DMS 273 treated with DMSO at 0.1 percent for 48 hours (cell line): ENCODE measurements around the gene COX7A2L.
"Not testable (repeated sequence)": the region's sequence is repeated elsewhere in the genome, so short reads cannot be mapped to it uniquely, and the experiment has no call there.

Source experiments
- DNase-seq: peaks from one replicate; lab custom pipeline; 2025; lab: John Stamatoyannopoulos, UW

COX7A2L gene, protein sequence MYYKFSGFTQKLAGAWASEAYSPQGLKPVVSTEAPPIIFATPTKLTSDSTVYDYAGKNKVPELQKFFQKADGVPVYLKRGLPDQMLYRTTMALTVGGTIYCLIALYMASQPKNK

DNA sequence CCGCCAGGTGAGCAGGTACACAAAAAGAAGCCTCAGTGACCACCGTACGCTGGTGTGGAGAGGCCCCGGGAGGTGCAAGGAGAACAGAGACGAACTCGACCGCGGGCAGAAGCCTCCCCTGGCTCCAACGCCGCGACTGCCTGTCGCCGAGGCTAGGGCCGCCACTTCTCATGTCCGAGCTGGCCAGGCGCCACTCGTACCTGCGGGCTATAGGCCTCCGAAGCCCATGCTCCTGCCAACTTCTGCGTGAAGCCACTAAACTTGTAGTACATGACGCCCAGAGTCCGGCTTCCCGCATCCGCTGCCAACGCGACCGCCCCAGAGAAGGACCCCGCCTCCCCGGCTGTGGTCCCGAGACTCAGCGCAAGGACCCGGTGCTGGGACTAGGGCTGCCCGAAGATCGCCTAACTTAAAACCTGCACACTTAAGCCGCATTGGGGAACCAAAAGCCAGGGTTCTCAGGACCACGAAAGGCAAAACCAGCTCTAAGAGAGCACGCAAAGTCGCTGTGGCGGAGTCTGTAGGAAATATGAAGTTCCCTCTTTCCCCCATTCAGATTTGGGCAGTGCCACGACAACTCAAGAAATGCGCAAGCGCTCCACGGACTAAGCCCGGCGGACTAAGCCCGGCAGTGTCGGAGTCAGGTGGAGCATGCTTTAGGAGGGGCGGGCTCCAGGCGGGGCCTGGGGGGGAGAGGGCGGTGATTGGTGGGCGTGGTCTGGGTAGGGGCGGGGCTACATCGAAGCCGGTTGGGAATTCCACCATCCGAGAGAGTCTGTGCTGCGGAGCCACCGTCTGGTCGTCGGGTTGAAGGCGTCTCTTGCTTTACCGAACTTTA lies at the start of gene COX7A2L:
Gene COX7A2L, minus strand, starts transcription at position 328 of the 838 bp plus-strand sequence. Its CDS starts 56 bp downstream, at position 272.
- DNase-seq, result peak; percentile 92

DNA sequence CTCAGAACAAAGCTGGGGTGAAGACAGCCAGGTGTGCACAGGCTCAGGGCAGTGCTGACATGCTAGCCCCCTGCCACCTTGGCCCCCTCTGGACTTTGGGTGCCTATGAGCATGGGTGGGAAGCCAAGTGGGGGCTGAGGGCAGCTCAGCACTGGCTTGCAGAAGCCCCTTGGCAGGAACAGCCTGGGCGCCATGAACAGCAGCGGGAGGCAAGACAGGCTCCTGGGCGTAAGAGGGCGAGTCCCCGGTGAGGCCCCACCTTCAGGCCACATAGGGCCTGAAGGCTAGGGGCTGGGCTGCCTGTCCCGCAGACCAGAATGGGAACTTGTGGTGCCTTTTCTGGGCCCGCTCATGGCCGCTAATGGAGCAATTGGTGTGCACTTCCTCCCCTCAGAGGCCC lies 47.0 kb upstream of the COX7A2L start:
- no peak for DNase-seq

DNA sequence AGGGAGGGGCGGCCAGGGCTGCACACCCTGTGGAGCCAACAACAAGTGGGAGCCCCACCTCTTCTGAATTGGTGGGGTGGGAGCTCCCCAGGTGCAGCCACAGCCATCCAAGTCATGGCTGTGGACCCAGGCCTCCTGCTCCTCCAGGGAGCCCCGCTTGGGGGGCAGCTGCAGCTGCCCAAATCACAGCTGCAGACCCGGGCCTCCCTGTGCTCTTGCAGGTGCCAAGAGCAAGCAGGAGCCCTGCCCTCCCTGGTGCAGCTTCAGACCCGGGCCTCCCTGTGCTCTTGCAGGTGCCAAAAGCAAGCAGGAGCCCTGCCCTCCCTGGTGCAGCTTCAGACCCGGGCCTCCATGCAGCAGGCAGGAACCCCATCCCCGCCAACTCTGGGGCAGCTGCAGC lies 46.5 kb upstream of the COX7A2L start:
- DNase-seq, result no peak

DNA sequence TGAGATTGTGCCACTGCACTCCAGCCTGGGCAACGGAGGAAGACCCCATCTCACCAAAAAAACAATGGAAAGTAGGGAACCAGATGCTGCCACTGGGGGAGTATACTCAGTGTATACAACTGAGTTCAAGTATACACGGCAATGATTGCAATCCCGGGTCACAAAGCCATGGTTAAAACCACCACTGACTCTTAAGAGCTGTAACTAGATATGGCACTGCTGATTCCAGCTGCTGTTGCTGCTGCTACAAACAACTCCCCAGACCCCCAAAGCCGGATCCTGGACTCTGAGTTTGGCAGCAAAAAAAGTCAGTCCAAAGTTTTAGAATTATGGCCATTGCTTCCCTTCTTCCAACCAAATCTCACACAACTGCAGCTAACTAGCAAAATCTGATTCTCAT lies 43.7 kb upstream of the COX7A2L start:
- no peak for DNase-seq

DNA sequence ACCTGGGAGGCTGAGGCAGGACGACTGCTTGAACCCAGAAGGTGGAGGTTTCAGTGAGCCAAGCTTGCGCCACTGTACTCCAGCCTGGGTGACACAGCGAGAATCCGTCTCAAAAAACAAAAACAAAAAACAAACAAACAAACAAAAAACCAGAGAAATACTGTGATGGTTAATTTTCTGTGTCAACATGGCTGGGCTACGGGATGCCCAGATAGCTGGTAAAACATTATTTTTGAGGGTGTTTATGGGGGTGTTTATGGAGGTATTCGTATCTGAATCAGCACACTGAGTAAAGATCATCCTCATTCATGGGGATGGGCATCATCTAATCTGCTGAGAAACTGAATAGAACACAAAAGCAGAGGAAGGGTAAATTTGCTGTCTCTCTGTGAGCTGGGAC lies 40.8 kb upstream of the COX7A2L start:
- no peak for DNase-seq

DNA sequence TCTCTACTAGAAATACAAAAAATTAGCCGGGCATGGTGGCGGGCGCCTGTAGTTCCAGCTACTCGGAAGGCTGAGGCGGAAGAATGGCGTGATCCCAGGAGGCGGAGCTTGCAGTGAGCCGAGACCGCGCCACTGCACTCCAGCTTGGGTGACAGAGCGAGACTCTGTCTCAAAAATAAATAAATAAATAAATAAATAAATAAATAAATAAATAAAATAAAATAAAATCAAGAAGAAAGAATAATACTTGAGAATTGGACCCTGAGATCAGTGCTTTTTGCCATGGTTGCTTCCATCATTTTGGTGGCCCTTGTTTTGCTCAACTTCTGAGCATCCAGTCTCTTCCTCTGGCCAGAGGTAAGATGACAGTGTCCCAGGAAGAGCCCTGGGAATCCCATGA lies 37.0 kb upstream of the COX7A2L start:
- not testable (repeated sequence) for DNase-seq

DNA sequence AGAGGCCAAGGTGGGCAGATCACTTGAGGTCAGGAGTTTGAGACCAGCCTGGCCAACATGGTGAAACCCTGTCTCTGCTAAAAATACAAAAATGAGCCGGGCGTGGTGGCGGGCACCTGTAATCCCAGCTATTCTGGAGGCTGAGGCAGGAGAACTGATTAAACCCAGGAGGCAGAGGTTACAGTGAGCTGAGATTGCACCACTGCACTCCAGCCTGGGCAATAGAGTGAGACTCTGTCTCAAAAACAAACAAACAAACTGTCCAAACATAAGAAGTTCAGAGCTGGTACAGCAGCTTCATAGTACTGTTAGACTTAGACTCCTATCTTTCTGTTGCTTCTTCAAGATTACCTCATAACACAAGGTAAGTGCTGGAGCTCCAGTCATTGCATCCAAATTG lies 32.3 kb upstream of the COX7A2L start:
- DNase-seq, result not testable (repeated sequence)

DNA sequence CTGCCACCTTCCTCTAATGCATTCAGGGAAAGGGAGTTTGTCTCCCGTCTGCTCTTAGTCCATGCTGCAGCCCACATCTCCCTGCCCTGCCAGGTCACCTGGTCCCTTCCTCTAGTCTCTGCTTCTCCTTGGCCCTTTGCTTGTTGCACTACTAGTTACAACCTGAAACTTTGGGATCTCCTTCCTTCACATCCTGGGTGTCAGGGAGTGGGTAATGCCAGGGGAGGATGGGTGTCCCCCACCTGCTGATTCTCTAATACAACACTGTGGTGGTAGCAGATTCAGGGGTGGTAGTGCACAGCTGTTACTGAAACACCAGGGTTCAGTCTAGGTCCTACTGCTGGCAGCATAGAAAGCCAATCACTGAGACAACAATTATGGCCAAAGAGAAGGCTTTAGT lies 31.2 kb upstream of the COX7A2L start:
- no peak for DNase-seq

DNA sequence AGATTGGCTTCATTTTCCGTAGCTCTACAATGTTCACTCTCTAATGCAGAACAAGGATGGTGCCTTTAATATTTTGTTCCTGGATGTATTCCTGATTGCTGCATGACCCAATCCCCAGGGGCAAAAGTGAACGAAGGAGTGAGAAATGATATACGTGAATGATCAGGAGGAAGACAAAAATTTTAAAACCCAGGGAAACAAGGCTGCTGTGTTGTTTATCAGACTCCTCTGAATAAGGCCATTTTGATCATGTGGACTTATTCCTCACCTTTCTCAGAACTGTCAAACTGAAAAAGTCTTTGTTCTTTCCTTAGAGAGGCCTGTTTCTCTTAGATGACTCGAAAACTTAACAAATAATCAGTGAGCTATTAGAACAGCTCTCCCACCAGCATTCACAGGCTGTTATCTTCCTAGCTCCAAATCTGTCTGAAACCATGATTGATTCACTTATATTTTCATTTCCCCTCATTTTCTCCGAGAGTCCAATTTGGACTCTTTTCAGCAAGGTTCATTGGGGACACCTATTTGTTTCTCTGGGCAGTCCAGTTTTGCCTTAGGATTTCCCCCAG lies 29.5 kb upstream of the COX7A2L start:
- no peak for DNase-seq

DNA sequence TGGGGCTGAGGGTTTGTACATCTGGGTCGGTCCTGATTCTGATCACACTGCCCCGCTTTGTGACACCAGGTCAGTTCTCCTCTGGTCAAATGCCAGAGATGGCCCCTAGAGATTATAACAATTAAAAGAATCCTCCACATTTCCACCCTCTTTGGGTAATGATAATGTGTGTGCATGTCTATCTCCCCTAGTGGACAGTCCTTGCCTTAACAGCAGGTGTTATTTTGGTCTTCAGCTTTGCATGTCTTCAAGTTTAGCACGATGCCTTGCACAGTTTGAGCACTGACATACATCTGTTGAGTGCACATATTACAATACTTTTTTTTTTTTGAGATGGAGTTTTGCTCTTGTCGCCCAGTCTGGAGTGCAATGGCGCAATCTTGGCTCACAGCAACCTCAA lies 25.7 kb upstream of the COX7A2L start:
- no peak for DNase-seq

DNA sequence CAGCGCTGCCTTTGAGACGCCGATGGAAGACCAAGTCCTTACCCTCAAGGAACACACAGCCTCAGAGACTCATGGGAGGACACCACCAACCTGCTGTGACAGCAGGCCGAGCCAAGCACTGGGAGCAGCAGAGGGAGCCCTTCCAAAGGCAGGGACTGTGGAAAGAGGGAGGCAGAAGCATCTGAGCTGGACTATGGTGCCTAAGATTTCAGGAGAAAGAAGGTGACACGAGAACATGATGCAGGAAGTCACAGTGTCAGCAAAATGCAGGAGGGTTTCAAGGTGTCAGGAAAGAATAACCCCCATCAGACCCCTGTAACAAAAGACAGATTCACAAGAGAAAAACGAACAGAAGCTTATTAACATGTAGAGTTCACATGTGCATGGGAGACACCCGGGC lies 24.2 kb upstream of the COX7A2L start:
- no peak for DNase-seq

DNA sequence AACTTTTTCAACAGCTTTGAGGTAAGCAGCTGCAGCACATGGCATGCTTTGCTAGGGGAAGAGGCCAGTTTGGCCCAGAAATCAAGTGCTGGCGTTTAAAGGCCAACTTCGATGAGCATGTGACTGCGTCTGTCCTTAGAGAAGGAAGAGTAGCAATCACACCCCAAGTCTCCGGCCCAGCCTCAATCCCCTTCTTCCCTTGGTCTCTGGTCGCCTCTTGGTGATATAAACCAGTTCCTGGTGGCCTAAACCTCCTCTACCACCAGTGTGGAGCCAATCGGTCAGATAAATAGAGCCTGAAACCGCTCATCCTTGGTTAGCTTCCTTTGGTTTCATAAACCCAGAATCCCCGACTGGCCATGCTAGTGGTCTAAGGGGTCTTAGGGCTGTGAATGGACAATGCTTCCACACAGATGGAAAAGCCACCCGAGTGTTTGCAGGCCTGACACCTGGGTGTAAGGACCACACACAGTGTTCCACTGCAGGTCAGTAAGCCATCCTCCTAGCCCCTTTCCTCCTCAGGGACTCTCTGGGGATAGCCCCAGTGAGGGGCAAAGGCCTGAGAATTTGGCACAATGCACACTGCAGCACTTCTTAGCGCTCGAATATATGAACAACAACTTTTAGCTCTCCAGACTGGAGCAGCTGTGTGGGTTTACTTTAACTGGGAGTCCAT lies 23.0 kb upstream of the COX7A2L start:
- DNase-seq, result no peak

DNA sequence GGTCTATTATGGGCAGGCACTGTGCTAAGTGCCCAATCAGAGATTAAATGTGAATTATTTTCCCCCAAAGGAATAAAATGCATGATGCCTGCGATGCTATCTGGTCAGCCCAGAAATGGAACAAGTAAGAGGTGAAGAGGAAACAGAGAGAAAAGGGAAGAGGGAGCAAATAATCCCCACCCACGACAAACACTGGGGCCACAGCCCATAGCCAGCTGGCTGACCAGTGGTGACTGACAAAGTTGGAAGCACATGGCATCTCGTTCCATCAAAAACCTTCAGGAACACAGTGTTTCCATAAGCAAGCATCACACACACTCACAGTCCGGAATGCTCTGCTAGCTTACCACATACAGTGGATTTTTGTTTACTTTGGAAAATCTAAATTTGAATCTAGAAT lies 21.1 kb upstream of the COX7A2L start:
- no peak for DNase-seq

DNA sequence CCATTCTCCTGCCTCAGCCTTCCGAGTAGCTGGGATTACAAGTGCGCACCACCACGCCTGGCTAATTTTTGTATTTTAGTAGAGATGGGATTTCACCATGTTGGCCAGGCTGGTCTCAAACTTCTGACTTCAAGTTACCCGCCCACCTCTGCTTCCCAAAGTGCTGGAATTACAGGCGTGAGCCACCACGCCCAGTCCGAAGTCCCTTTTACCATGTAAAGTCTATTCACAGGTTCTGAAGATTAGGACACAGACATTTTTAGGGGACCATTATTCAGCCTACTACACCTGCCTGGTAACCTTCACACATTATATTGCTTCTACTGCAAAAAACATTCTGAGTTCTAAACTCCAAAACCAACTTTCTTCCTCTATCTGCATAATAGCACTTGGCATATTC lies 19.0 kb upstream of the COX7A2L start:
- not testable (repeated sequence) for DNase-seq

DNA sequence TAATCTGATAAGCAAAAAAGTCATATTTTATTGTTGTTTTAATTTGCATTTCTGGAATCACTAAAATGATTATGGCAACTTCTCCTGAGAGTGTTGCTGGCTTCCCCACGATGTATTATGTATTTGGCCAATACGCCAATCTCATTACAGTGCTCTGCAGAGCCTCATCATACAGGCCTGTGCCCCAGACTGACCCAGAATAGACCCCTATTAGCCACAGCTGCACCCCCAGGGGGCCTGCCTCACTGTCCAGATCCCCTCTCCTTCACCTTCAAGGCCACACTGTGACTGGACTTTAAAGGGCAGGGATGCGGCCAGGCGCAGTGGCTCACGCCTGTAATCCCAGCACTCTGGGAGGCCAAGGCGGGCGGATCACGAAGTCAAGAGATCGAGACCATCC lies 17.4 kb upstream of the COX7A2L start:
- DNase-seq, result no peak

DNA sequence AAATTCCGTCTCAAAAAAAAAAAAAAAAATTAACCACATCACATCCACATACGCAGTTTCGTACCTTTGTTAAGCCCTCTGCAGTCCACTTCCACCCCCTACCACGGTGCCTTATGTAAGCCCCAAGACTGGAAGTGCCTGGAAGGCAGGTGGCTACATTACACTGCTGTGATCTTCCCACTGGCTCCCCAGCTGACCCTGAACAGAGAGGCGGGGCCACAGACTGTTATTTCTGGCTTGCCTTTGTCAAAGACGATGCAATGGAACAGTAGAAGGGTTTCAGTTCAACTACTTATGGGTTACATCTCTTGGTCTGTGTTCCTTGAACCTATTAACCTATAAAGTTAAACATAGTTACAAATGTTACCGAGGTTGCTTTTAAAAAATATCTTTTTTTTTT lies 15.7 kb upstream of the COX7A2L start:
- DNase-seq, result no peak

DNA sequence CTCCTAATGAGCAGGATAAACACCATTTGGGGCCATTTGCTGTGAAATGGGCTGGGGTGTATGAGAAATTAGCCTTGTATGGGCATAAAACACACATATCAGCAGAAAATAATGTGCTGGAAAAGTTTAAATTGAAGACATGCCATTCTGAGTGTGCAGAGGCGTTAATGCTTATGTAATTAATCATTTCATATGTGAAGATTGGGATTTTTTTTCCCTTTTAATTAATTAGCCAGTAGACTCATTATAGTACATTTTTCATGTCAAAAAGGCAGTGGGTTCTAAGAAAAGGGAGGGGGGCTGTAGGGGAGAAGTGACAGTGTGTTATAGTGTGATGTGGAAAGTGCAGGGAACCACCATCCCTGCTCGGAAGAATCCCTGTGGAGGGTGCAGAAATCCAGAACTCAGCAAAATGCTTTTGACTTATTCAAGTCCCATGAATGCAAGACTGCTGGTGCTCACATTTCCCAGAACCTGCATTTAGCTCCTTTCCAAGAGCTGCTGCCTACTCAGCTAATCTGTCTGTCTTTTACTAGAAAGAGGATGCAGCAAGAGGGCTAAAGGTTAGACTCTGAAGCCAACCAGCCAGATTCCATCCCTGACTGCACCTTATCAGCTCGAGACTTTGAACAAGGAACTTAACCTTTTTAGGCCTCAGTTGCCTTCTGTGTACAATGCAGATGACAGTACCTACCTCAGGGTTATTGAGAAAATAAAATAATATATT lies 11.6 kb upstream of the COX7A2L start:
- DNase-seq, result peak; percentile 7

DNA sequence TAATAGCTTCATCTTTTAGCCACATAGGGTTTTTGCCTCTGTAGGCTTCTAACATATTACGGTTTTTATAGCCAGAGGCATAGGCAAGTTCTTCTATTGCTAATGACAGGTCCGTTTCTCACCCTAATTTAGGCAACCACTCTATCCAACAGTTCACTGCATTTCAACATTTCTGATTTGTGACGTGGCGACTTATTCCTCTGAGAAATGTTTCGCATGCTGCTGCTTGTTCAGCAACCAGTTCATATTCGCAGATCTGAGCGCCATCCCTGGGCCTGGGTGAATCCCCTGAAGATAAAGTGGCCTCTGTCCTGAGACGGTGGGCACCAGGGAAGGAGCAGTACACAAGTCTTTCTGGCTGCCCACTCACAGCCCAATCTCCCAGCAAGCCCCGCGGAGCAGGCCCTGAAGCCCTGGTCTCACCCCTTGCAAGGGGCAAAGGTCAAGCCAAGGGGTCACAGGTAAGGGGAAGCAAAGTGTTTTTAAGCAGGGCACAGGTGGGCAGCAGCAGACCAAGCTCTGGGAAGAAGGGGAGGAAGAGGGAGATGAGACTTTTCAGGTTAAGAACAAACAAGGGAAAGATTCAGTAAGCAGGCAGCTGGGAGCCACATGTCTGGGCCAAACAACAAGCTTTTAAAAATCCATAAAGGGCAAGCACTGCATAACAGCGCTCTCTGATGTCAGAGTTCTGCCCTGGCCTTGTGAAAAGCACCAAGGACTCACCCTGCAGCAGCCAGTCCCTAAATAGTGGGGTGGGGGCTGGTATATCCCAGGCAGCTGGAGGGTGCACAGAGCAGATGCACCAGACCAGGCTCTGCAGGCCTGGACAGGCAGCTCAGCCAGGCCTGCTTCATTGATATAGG lies 10.8 kb upstream of the COX7A2L start:
- DNase-seq, result peak; percentile 91

DNA sequence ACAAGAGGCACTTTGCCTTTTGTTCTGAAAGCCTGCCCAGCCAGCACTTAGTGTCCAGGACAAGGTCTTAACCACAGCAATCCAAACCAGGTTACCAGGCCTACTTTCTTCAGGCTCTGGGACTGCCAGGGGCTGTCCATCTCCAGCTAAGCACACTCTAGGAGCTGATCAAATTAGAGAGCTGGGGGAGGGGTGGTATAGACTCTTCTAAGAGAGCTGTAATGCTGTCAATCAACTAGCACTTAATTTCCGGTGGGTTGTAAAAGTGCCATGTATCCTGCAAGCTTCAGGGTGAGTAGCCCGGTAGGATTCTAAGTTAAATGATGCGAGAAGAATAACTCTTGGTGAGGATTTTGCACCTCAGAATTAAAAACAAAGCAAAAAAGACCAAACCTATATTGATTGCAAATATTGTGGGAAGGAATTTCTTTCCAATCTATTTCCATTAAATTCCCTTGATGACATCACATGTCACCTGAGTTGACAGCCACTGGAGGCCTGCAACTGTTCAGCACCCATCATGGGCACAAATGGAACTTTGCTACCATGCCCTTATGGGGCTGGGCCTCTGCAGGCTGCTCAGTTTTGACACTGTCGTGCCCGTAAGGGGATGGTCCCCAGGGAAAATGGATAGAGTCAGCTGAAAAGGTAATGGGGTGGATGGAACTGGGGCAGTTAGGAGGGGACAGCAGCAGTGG lies 8.7 kb upstream of the COX7A2L start:
- no peak for DNase-seq

DNA sequence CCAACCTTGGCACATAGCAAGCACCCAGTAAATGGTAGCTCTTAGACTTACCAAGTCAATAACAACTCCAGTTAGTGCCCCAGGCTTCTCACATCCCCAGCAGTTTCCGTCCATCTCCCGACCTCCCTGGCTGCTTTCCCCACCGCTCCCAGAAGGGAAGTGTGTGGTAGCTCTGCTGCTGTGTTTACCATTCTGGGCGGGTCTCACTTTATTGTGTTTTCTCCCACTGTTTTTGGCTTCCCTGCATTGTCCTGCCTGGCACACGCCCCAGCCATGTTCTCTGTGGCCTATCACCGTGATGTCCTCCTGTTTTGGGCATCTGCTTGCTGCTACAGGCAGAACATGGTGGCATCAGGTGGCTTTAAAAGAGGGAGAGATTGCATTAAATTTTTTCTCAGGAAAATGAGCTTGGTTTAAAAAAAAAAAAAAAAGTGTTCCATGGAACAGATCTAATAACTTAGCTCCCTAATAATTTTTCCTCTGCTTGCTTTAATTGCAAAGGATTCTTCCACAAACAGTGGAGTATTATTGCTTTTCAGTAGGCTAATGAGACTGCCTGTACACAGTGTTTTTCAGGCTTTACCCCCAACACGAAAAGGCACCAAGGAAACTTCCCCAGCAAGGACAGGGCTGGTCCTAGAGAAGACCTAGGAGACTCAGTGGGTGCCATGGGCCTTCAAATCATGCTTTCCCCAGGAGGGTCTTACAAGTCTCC lies 8.0 kb upstream of the COX7A2L start:
- DNase-seq, result no peak
